IMR-90 (cell line): ENCODE data around the gene STX8. TPM values are rescaled to one million over a fixed set of nuclear protein-coding genes. Genes with fewer than 3 reads are reported as not detected.

Source experiments
- ATAC-seq: fragments of 200-7000 bp; cut with Tn5 transposase; 2 replicates; pipeline ENCODE4 v1.9.1; 2020; ENCODE audit warnings: low read depth, mild to moderate bottlenecking, moderate library complexity
- BruUV-seq: library from RNA; stranded (reverse); fragments of 400-500 nt; replicated peaks from 2 replicates; lab custom pipeline; 2021; lab: Mats Ljungman, UMichigan
- CTCF ChIA-PET: fragments of 300-600 bp; formaldehyde crosslinking; extraction: SDS; loops from one replicate; lab custom pipeline; 2021; ENCODE audit warnings: antibody characterized with exemption; lab: Yijun Ruan, JAX
- POLR2A ChIA-PET: fragments of 300-600 bp; sonication (Branson Sonifier 250); formaldehyde crosslinking; loops from one replicate; lab custom pipeline; 2022; ENCODE audit warnings: antibody characterized with exemption; ENCODE audit not compliant: unreplicated experiment; lab: Charles Lee
- DNase-seq: peaks from one replicate; pipeline ENCODE4 v3.0.0; 2013
- H2AFZ ChIP-seq: replicated peaks from 2 replicates; pipeline ENCODE3; 2013; ENCODE audit warnings: low read length, mild to moderate bottlenecking; ENCODE audit not compliant: poor library complexity
- H2AK5ac ChIP-seq: 2 replicates; pipeline ENCODE4 v1.6.1; 2013; ENCODE audit warnings: low read depth, low read length, inconsistent platforms
- H2AK9ac ChIP-seq: replicated peaks from 2 replicates; pipeline ENCODE3; 2013; ENCODE audit warnings: mild to moderate bottlenecking, low read depth, low read length, moderate library complexity; ENCODE audit not compliant: poor library complexity
- H2BK120ac ChIP-seq: 2 replicates; pipeline ENCODE4 v1.6.1; 2013; ENCODE audit warnings: low read depth, low read length, inconsistent platforms
- H2BK15ac ChIP-seq: 3 replicates; pipeline ENCODE4 v1.6.1; 2013; ENCODE audit warnings: low read depth, low read length, inconsistent platforms
- H2BK20ac ChIP-seq: 2 replicates; pipeline ENCODE4 v1.6.1; 2013; ENCODE audit warnings: low read depth, mild to moderate bottlenecking, inconsistent platforms, low read length, moderate library complexity
- H2BK5ac ChIP-seq: 2 replicates; pipeline ENCODE4 v1.6.1; 2013; ENCODE audit warnings: mild to moderate bottlenecking, low read depth, low read length, inconsistent platforms; ENCODE audit not compliant: poor library complexity, severe bottlenecking
- H3K14ac ChIP-seq: replicated peaks from 2 replicates; pipeline ENCODE4 v1.6.1; 2013; ENCODE audit warnings: low read depth, low read length, inconsistent platforms
- H3K18ac ChIP-seq: 2 replicates; pipeline ENCODE4 v1.6.1; 2013; ENCODE audit warnings: low read depth, low read length, control low read depth
- H3K23ac ChIP-seq: 2 replicates; pipeline ENCODE4 v1.6.1; 2013; ENCODE audit warnings: low read depth, low read length, inconsistent platforms
- H3K27ac ChIP-seq: 2 replicates; pipeline ENCODE4 v1.5.1; 2013; ENCODE audit warnings: mild to moderate bottlenecking, control low read depth, low read length; ENCODE audit not compliant: insufficient read depth
- H3K27me3 ChIP-seq: 2 replicates; pipeline ENCODE4 v1.6.1; 2013; ENCODE audit warnings: low read length; ENCODE audit not compliant: control insufficient read depth, insufficient read depth
- H3K36me3 ChIP-seq: 2 replicates; pipeline ENCODE4 v1.6.1; 2013; ENCODE audit warnings: low read length, mixed read lengths; ENCODE audit not compliant: control insufficient read depth, insufficient read depth
- H3K4ac ChIP-seq: 2 replicates; pipeline ENCODE4 v1.6.1; 2013; ENCODE audit warnings: low read depth, low read length, inconsistent platforms
- H3K4me1 ChIP-seq: 2 replicates; pipeline ENCODE4 v1.6.1; 2013; ENCODE audit warnings: low read length, mixed read lengths; ENCODE audit not compliant: control insufficient read depth, insufficient read depth
- H3K4me2 ChIP-seq: 2 replicates; pipeline ENCODE4 v1.6.1; 2013; ENCODE audit warnings: low read depth, mild to moderate bottlenecking, control low read depth, low read length, moderate library complexity
- H3K4me3 ChIP-seq: 2 replicates; pipeline ENCODE4 v1.5.1; 2013; ENCODE audit warnings: low read depth, mild to moderate bottlenecking, control low read depth, low read length, moderate library complexity; ENCODE audit not compliant: insufficient read depth
- H3K56ac ChIP-seq: 2 replicates; pipeline ENCODE4 v1.6.1; 2013; ENCODE audit warnings: low read length, inconsistent platforms; ENCODE audit not compliant: insufficient read depth; ENCODE audit errors: extremely low read depth
- H3K79me1 ChIP-seq, 2 experiments: 2 replicates each; pipeline ENCODE4 v1.6.1; 2013; ENCODE audit warnings: low read length in 2 of 2, inconsistent platforms in 1 of 2, low read depth in 1 of 2
- H3K9ac ChIP-seq: 2 replicates; pipeline ENCODE4 v1.6.1; 2013; ENCODE audit warnings: low read depth, low read length, control low read depth
- H3K9me1 ChIP-seq: 2 replicates; pipeline ENCODE4 v1.6.1; 2013; ENCODE audit warnings: low read length, inconsistent platforms; ENCODE audit not compliant: insufficient read depth
- H3K9me3 ChIP-seq: 2 replicates; pipeline ENCODE4 v1.6.1; 2013; ENCODE audit warnings: low read length; ENCODE audit not compliant: control insufficient read depth, insufficient read depth
- H4K20me1 ChIP-seq: 2 replicates; pipeline ENCODE4 v1.6.1; 2013; ENCODE audit warnings: low read length, inconsistent platforms; ENCODE audit not compliant: insufficient read depth
- H4K5ac ChIP-seq: 2 replicates; pipeline ENCODE4 v1.6.1; 2013; ENCODE audit warnings: mild to moderate bottlenecking, low read depth, low read length, control low read depth
- H4K8ac ChIP-seq, 2 experiments: 2 replicates each; pipeline ENCODE4 v1.6.1; 2013; ENCODE audit warnings: low read depth in 2 of 2, low read length in 2 of 2, control low read depth in 1 of 2, inconsistent platforms in 1 of 2
- H4K91ac ChIP-seq: 2 replicates; pipeline ENCODE4 v1.6.1; 2013; ENCODE audit warnings: low read depth, low read length, inconsistent platforms; ENCODE audit not compliant: insufficient read depth
- BHLHE40 ChIP-seq: fragments of 150-350 bp; IDR thresholded peaks from 2 replicates; pipeline ENCODE4 v1.6.1; 2016; ENCODE audit warnings: mild to moderate bottlenecking, low read depth, low read length
- CEBPB ChIP-seq: IDR thresholded peaks from 2 replicates; pipeline ENCODE4 v1.6.1; 2012; ENCODE audit warnings: low read depth, low read length, improper control_type of control experiment
- CHD1 ChIP-seq: IDR thresholded peaks from 2 replicates; pipeline ENCODE4 v1.6.1; 2012; ENCODE audit warnings: low read depth, low read length, improper control_type of control experiment
- FOS ChIP-seq: fragments of 150-350 bp; IDR thresholded peaks from 2 replicates; pipeline ENCODE4 v1.6.1; 2016; ENCODE audit warnings: low read depth, low read length
- MAFK ChIP-seq: IDR thresholded peaks from 2 replicates; pipeline ENCODE4 v1.6.1; 2012; ENCODE audit warnings: low read depth, low read length, improper control_type of control experiment
- MAZ ChIP-seq: IDR thresholded peaks from 2 replicates; pipeline ENCODE4 v1.6.1; 2012; ENCODE audit warnings: low read depth, mild to moderate bottlenecking, low read length, improper control_type of control experiment, moderate library complexity, borderline replicate concordance
- MXI1 ChIP-seq: IDR thresholded peaks from 2 replicates; pipeline ENCODE4 v1.6.1; 2012; ENCODE audit warnings: low read depth, mild to moderate bottlenecking, low read length, moderate library complexity, borderline replicate concordance
- NFE2L2 ChIP-seq: fragments of 150-350 bp; IDR thresholded peaks from 2 replicates; pipeline ENCODE4 v1.6.1; 2016; ENCODE audit warnings: low read depth, mild to moderate bottlenecking, low read length
- POLR2A ChIP-seq: IDR thresholded peaks from 2 replicates; pipeline ENCODE4 v1.6.1; 2012; ENCODE audit warnings: mild to moderate bottlenecking, low read depth, low read length
- RAD21 ChIP-seq: IDR thresholded peaks from 2 replicates; pipeline ENCODE4 v1.6.1; 2012; ENCODE audit warnings: low read length, improper control_type of control experiment
- RCOR1 ChIP-seq: IDR thresholded peaks from 2 replicates; pipeline ENCODE4 v1.6.1; 2012; ENCODE audit warnings: mild to moderate bottlenecking, low read length, improper control_type of control experiment; ENCODE audit not compliant: insufficient replicate concordance
- RFX5 ChIP-seq: IDR thresholded peaks from 2 replicates; pipeline ENCODE4 v1.8.0; 2012; ENCODE audit warnings: low read depth, mild to moderate bottlenecking, low read length, moderate library complexity
- SMC3 ChIP-seq: fragments of 150-350 bp; IDR thresholded peaks from 2 replicates; pipeline ENCODE4 v1.6.1; 2016; ENCODE audit warnings: low read depth, mild to moderate bottlenecking, antibody characterized with exemption, low read length, moderate library complexity
- WGBS, 2 experiments: methylation state at CpG; one replicate each; pipeline versions ENCODE4 v1.1.5 to v1.1.7; 2013; ENCODE audit warnings: missing lambda C conversion rate in 2 of 2; ENCODE audit not compliant: insufficient read length in 1 of 2; ENCODE audit errors: extremely low coverage in 2 of 2; 5-methylcytosine and 5-hydroxymethylcytosine counted together
- dilution Hi-C: fragments of 300-500 bp; cut with HindIII; formaldehyde crosslinking; loops from one replicate; pipeline ENCODE4 v1.14.3; 2018; ENCODE audit warnings: low sequenced_read_pairs; ENCODE audit not compliant: unreplicated experiment
- in situ Hi-C: fragments of 300-500 bp; cut with MboI; formaldehyde crosslinking; loops from 3 replicates; pipeline ENCODE4 v1.14.3; 2019; ENCODE audit warnings: low sequenced_read_pairs, inconsistent platforms, mixed read lengths
- intact Hi-C: fragments of 100-400 bp; cut with micrococcal nuclease; formaldehyde crosslinking; loops from 2 replicates; pipeline ENCODE4 v1.10.0; 2022
- polyA plus RNA-seq, 3 experiments: library from polyadenylated mRNA; depleted of rRNA; stranded (reverse); fragments of >200 nt; gene quantifications; 2 replicates each; pipeline ENCODE4 v1.2.3, GENCODE V29; 2012; ENCODE audit warnings: low replicate concordance in 1 of 3
- total RNA-seq: library from RNA; depleted of rRNA; stranded (reverse); fragments of >200 nt; gene quantifications from 2 replicates; pipeline ENCODE4 v1.2.3, GENCODE V29; 2012
- TF ChIP-seq, protein P1 (sequence below): fragments of 150-350 bp; IDR thresholded peaks from 2 replicates; pipeline ENCODE4 v1.6.1; 2017; ENCODE audit warnings: mild to moderate bottlenecking, antibody characterized with exemption, low read length, low read depth
- TF ChIP-seq, protein P2 (sequence below): fragments of 150-350 bp; IDR thresholded peaks from 2 replicates; pipeline ENCODE4 v1.6.1; 2016; ENCODE audit warnings: low read depth, mild to moderate bottlenecking, low read length, moderate library complexity, borderline replicate concordance
- TF ChIP-seq, protein P3 (sequence below): conservative IDR thresholded peaks from 2 replicates; pipeline ENCODE4 v1.5.1; 2012; ENCODE audit warnings: mild to moderate bottlenecking, low read depth, low read length, improper control_type of control experiment

Gene STX8
- total and polyA plus RNA-seq, 2 of the 4 experiments (the other 2 are of a cell fraction): 26.5 to 47.0 TPM

DNA sequence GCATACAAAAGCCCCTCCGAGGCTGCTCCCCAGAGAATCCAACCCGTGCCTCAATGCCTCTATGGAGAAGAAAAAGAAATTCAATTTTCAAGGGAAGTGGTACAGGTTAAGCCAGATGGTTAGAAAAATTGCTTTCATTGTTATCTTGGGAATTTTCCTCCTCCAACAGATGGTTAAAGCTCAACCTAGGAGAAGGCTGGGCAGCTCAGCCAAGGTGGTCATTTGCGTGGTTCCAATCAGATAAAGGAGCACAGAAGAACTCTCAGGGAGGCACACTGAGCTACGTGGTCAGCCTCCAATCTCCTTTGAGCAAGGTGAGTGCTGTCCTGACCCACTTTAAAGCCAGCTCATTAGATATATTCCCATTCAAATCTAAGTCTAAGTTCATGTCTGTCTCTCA, 106.7 kb downstream of the STX8 start:
- no peaks in the 10 kb centered on the region for H4K20me1 ChIP-seq
- ChIA-PET CTCF (no interaction called here), POLR2A (no interaction called here)
- H2AK9ac ChIP-seq: no peak overlapping the region
- no peak overlapping the region for H3K4me3 ChIP-seq
- no peak overlapping the region for H4K5ac ChIP-seq
- H2BK5ac ChIP-seq: no peak overlapping the region
- no peak overlapping the region for H3K14ac ChIP-seq
- H3K4me2 ChIP-seq: no peak overlapping the region
- intact Hi-C loops (no loop called here), in situ Hi-C loops (no loop called here), dilution Hi-C loops (no loop called here)
- no peak for TF ChIP-seq POLR2A
- TF ChIP-seq CHD1: no peak
- TF ChIP-seq, protein P1, sequence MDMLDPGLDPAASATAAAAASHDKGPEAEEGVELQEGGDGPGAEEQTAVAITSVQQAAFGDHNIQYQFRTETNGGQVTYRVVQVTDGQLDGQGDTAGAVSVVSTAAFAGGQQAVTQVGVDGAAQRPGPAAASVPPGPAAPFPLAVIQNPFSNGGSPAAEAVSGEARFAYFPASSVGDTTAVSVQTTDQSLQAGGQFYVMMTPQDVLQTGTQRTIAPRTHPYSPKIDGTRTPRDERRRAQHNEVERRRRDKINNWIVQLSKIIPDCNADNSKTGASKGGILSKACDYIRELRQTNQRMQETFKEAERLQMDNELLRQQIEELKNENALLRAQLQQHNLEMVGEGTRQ: no peak
- no peak for TF ChIP-seq SMC3
- no peak for TF ChIP-seq FOS
- TF ChIP-seq NFE2L2: no peak
- no peak for TF ChIP-seq CEBPB
- TF ChIP-seq RFX5: no peak
- no peak for TF ChIP-seq RAD21
- TF ChIP-seq MAZ: no peak
- no peak for TF ChIP-seq MAFK
- TF ChIP-seq MXI1: no peak
- TF ChIP-seq, protein P2, sequence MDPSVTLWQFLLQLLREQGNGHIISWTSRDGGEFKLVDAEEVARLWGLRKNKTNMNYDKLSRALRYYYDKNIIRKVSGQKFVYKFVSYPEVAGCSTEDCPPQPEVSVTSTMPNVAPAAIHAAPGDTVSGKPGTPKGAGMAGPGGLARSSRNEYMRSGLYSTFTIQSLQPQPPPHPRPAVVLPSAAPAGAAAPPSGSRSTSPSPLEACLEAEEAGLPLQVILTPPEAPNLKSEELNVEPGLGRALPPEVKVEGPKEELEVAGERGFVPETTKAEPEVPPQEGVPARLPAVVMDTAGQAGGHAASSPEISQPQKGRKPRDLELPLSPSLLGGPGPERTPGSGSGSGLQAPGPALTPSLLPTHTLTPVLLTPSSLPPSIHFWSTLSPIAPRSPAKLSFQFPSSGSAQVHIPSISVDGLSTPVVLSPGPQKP: no peak
- TF ChIP-seq, protein P3, sequence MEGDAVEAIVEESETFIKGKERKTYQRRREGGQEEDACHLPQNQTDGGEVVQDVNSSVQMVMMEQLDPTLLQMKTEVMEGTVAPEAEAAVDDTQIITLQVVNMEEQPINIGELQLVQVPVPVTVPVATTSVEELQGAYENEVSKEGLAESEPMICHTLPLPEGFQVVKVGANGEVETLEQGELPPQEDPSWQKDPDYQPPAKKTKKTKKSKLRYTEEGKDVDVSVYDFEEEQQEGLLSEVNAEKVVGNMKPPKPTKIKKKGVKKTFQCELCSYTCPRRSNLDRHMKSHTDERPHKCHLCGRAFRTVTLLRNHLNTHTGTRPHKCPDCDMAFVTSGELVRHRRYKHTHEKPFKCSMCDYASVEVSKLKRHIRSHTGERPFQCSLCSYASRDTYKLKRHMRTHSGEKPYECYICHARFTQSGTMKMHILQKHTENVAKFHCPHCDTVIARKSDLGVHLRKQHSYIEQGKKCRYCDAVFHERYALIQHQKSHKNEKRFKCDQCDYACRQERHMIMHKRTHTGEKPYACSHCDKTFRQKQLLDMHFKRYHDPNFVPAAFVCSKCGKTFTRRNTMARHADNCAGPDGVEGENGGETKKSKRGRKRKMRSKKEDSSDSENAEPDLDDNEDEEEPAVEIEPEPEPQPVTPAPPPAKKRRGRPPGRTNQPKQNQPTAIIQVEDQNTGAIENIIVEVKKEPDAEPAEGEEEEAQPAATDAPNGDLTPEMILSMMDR: no peak
- no peak for TF ChIP-seq RCOR1
- TF ChIP-seq BHLHE40: no peak
- H2BK120ac ChIP-seq: no peak overlapping the region
- WGBS, 2 experiments: no CpG with 5 or more reads among the region's 4 CpGs
- H3K9me1 ChIP-seq: 0 out of 2 replicates have a peak, but pooled peaks cover 1% of the 10 kb centered on the region
- no peak overlapping the region for H3K9ac ChIP-seq
- no peaks in the 10 kb centered on the region for H3K9me3 ChIP-seq
- H3K79me1 ChIP-seq: no peaks in the 10 kb centered on the region
- peaks cover 3% of the 10 kb centered on the region for H3K4me1 ChIP-seq
- H2BK20ac ChIP-seq: no peak overlapping the region
- DNase-seq (no peak), ATAC-seq (no peak)
- H3K23ac ChIP-seq: no peak overlapping the region
- no peak overlapping the region for H3K56ac ChIP-seq
- H2AFZ ChIP-seq: no peak overlapping the region
- no TSS peak for BruUV-seq
- no peak overlapping the region for H2AK5ac ChIP-seq
- no peak overlapping the region for H3K4ac ChIP-seq
- H3K36me3 ChIP-seq: 0 out of 2 replicates have a peak, but pooled peaks cover 1% of the 10 kb centered on the region
- H3K18ac ChIP-seq: no peak overlapping the region
- H3K27ac ChIP-seq: no peak overlapping the region
- no peaks in the 10 kb centered on the region for H3K27me3 ChIP-seq
- no peak overlapping the region for H2BK15ac ChIP-seq
- H4K8ac ChIP-seq: no peak overlapping the region
- H4K91ac ChIP-seq: no peak overlapping the region
